NB4 (cell line): ENCODE data around the gene CFAP97D1.

Source experiments
- CTCF ChIP-seq: IDR thresholded peaks from one replicate; pipeline ENCODE4 v1.5.1; 2012; ENCODE audit warnings: low read depth, low read length
- POLR2A ChIP-seq: IDR thresholded peaks from 2 replicates; pipeline ENCODE4 v1.6.1; 2011; ENCODE audit warnings: mild to moderate bottlenecking; ENCODE audit not compliant: insufficient read length; ENCODE audit errors: extremely low read depth

- TF ChIP-seq POLR2A: no peak
- peak; percentile 75 for TF ChIP-seq CTCF
These were observed 13.7 kb upstream of the CFAP97D1 start for GRCh38 chr17:43766413-43767052.
